H7 (cell line): ENCODE measurements around the gene NCSTN. TPM values are rescaled to one million over a fixed set of nuclear protein-coding genes. Genes with fewer than 3 reads are reported as not detected.

Experiments used
- DNase-seq: peaks from one replicate; pipeline ENCODE4 v3.0.0; 2012
- H3K27me3 ChIP-seq: 2 replicates; pipeline ENCODE4 v1.6.0; 2011; ENCODE audit warnings: mild to moderate bottlenecking, low read length; ENCODE audit not compliant: control insufficient read depth, insufficient read depth
- H3K36me3 ChIP-seq: replicated peaks from 2 replicates; pipeline ENCODE4 v1.5.1; 2011; ENCODE audit warnings: low read length; ENCODE audit not compliant: control insufficient read depth, insufficient read depth
- H3K4me3 ChIP-seq: 2 replicates; pipeline ENCODE4 v1.5.1; 2011; ENCODE audit warnings: low read depth, mild to moderate bottlenecking, control low read depth, low read length, moderate library complexity; ENCODE audit not compliant: insufficient read depth
- total RNA-seq: library from RNA; depleted of rRNA; stranded (reverse); fragments of >200 nt; shearing (Covaris generic); gene quantifications from 2 replicates; pipeline ENCODE4 v1.2.3, GENCODE V29; 2014; rRNA removed

Gene NCSTN
- total RNA-seq, 1 experiment from 2014 or later = 94.3 TPM

- Histone ChIP-seq H3K36me3 (no peaks in the 10 kb centered on the region), H3K27me3 (no peaks in the 10 kb centered on the region), H3K4me3 (peak overlapping the region; percentile 77)
- DNase-seq = peak; percentile 89
Measured at GRCh38 chr1:160400646-160401486, 57.7 kb downstream of the NCSTN start.

GRCh38 chr1:160401487-160401805 is 58.3 kb downstream of the NCSTN start:
- no peaks in the 10 kb centered on the region for H3K27me3 ChIP-seq
- no peak for DNase-seq
- H3K4me3 ChIP-seq = peak overlapping the region; percentile 77
- no peaks in the 10 kb centered on the region for H3K36me3 ChIP-seq

GRCh38 chr1:160402001-160402795 is 59.0 kb downstream of the NCSTN start:
- Histone ChIP-seq H3K27me3 (no peaks in the 10 kb centered on the region), H3K36me3 (no peaks in the 10 kb centered on the region; the same call in 1 of the 2 replicates), H3K4me3 (peak overlapping the region; percentile 77)
- no peak for DNase-seq

- H3K36me3 ChIP-seq = no peaks in the 10 kb centered on the region; the same call in 1 of the 2 replicates
- H3K27me3 ChIP-seq = no peaks in the 10 kb centered on the region
- no peak overlapping the region for H3K4me3 ChIP-seq
- DNase-seq = no peak
Measured at GRCh38 chr1:160403244-160403643, 60.1 kb downstream of the NCSTN start.

GRCh38 chr1:160404094-160404493 is 60.9 kb downstream of the NCSTN start:
- Histone ChIP-seq H3K27me3 (no peaks in the 10 kb centered on the region), H3K4me3 (no peak overlapping the region), H3K36me3 (no peaks in the 10 kb centered on the region; the same call in 1 of the 2 replicates)
- DNase-seq = no peak

- Histone ChIP-seq H3K27me3 (no peaks in the 10 kb centered on the region), H3K36me3 (no peaks in the 10 kb centered on the region; the same call in 1 of the 2 replicates), H3K4me3 (no peak overlapping the region)
- peak; percentile 18 for DNase-seq
Measured at GRCh38 chr1:160405331-160405877, 62.2 kb downstream of the NCSTN start.

- DNase-seq = peak; percentile 39
- H3K36me3 ChIP-seq = no peaks in the 10 kb centered on the region; the same call in 1 of the 2 replicates
- no peak overlapping the region for H3K4me3 ChIP-seq
- no peaks in the 10 kb centered on the region for H3K27me3 ChIP-seq
Measured at GRCh38 chr1:160406131-160406968, 63.2 kb downstream of the NCSTN start.

- DNase-seq = peak; percentile 64
- no peaks in the 10 kb centered on the region; the same call in 1 of the 2 replicates for H3K36me3 ChIP-seq
- no peaks in the 10 kb centered on the region for H3K27me3 ChIP-seq
- H3K4me3 ChIP-seq = no peak overlapping the region
Measured at GRCh38 chr1:160407839-160408801, 64.9 kb downstream of the NCSTN start.

Other genes starting within 250 kb of the NCSTN start
- 89.5 and 92.6 TPM in 2 replicates for gene IGSF8, start 244.8 kb upstream of the NCSTN start, total RNA-seq
- 14.5 and 25.0 TPM in 2 replicates for gene ATP1A2, start 227.6 kb upstream of the NCSTN start, total RNA-seq
- gene ATP1A4, start 191.8 kb upstream of the NCSTN start, total RNA-seq = 0.73 and 0.74 TPM in 2 replicates
- 4.2 and 4.4 TPM in 2 replicates for gene CASQ1, start 152.8 kb upstream of the NCSTN start, total RNA-seq
- gene PEA15, start 138.0 kb upstream of the NCSTN start, total RNA-seq = 75.6 and 81.4 TPM in 2 replicates
- 129 and 184 TPM in 2 replicates for gene DCAF8, start 80.8 kb upstream of the NCSTN start, total RNA-seq
- 81.9 and 107 TPM in 2 replicates for gene PEX19, start 58.2 kb upstream of the NCSTN start, total RNA-seq
- gene COPA, start 133 bp upstream of the NCSTN start, total RNA-seq = 167 and 175 TPM in 2 replicates
- gene NHLH1, start 23.7 kb downstream of the NCSTN start, total RNA-seq = 0.21 and 0.30 TPM in 2 replicates
- 32.7 and 36.9 TPM in 2 replicates for gene VANGL2, start 57.2 kb downstream of the NCSTN start, total RNA-seq
- not detected in 2 replicates for gene SLAMF6, start 179.9 kb downstream of the NCSTN start, total RNA-seq
- not detected in 2 replicates for gene CD84, start 236.1 kb downstream of the NCSTN start, total RNA-seq